Right cardiac atrium (tissue), 5 donors: ENCODE data around the gene E2F1. TPM values are rescaled to one million over a fixed set of nuclear protein-coding genes. Genes with fewer than 3 reads are reported as not detected.

Experiments
- ATAC-seq, 2 donors: fragments of 200-7000 bp; cut with Tn5 transposase; one replicate each; pipeline versions ENCODE4 v1.8.0 to v1.9.1; 2020; ENCODE audit warnings: moderate library complexity in 2 of 2, mild to moderate bottlenecking in 1 of 2
- DNase-seq, 3 donors: peaks; one replicate each; pipeline ENCODE4 v3.0.0-alpha.2; 2020
- H3K27ac ChIP-seq: one replicate; pipeline ENCODE4 v1.5.1; 2013; ENCODE audit warnings: mild to moderate bottlenecking, low read length, control low read depth, moderate library complexity
- H3K27me3 ChIP-seq: one replicate; pipeline ENCODE4 v1.6.1; 2013; ENCODE audit not compliant: control insufficient read depth, insufficient read depth
- H3K4me1 ChIP-seq: one replicate; pipeline ENCODE4 v1.6.1; 2013; ENCODE audit warnings: low read length; ENCODE audit not compliant: control insufficient read depth, insufficient read depth
- H3K4me3 ChIP-seq: one replicate; pipeline ENCODE4 v1.5.1; 2013; ENCODE audit warnings: low read length, control low read depth
- H3K9me3 ChIP-seq: one replicate; pipeline ENCODE4 v1.6.1; 2013; ENCODE audit warnings: low read length; ENCODE audit not compliant: control insufficient read depth
- WGBS: extraction: QIAGEN DNeasy Blood & Tissue Kit; methylation state at CpG from one replicate; pipeline ENCODE4 v1.1.7; 2013; 5-methylcytosine and 5-hydroxymethylcytosine counted together
- intact Hi-C, 4 donors: fragments of 100-400 bp; cut with DNase I; formaldehyde crosslinking; loops; one replicate each; pipeline versions ENCODE4 v1.11.0 to v1.14.0; 2022 to 2023
- polyA plus RNA-seq: library from polyadenylated mRNA; stranded (reverse); fragments of 200-250 nt; gene quantifications from one replicate; pipeline ENCODE4 v1.2.3, GENCODE V29; 2013
- total RNA-seq, 4 donors: library from RNA; stranded (reverse); fragmentation: NEBNext Ultra II Directional; extraction: Animal tissue kit (Norgen Biotek cat#: 25700); gene quantifications; one replicate each; pipeline ENCODE4 v1.2.1, GENCODE V29; 2021
- donor health status: healthy with polysubstance abuse.
- donor health status: DM: no; HTN: yes; CAD: no.
- donor health status: DM: no; HTN: no; CAD: no.
- donor health status: DM: no; HTN: yes; CAD: no; lungs with severe emphysema.
- donor health status: DM: yes; HTN: yes; CAD: no.

Gene E2F1
- total and polyA plus RNA-seq, 5 donors = 0.45 to 2.2 (median 0.97) TPM

- ATAC-seq = no peak
- intact Hi-C loops = no loop called here
- Histone ChIP-seq H3K27ac (no peak overlapping the region), H3K4me1 (no peaks in the 10 kb centered on the region), H3K27me3 (no peaks in the 10 kb centered on the region), H3K4me3 (peak overlapping the region; percentile 79), H3K9me3 (no peaks in the 10 kb centered on the region)
- WGBS = 2% methylated on average over 53 of the region's 53 CpGs
- peak in 2 of 3 donors; percentile 68 to 70 for DNase-seq
Measured at GRCh38 chr20:33685328-33686099, 671 bp downstream of the E2F1 start.

GRCh38 chr20:33684533-33685327, 1.5 kb downstream of the E2F1 start:
- DNase-seq (peak in 2 of 3 donors; percentile 58 to 69), ATAC-seq (no peak)
- intact Hi-C loops = no loop called here
- H3K4me3 ChIP-seq = no peak overlapping the region
- no peak overlapping the region for H3K27ac ChIP-seq
- 39% methylated on average over 10 of the region's 10 CpGs for WGBS
- H3K27me3 ChIP-seq = no peaks in the 10 kb centered on the region
- no peaks in the 10 kb centered on the region for H3K9me3 ChIP-seq
- H3K4me1 ChIP-seq = no peaks in the 10 kb centered on the region

GRCh38 chr20:33681728-33682353, 4.3 kb downstream of the E2F1 start:
- 85% methylated on average over 9 of the region's 9 CpGs for WGBS
- Histone ChIP-seq H3K4me3 (no peak overlapping the region), H3K4me1 (no peaks in the 10 kb centered on the region), H3K27ac (no peak overlapping the region), H3K9me3 (no peaks in the 10 kb centered on the region), H3K27me3 (no peaks in the 10 kb centered on the region)
- peak in 1 of 3 donors; percentile 24 for DNase-seq
- intact Hi-C loops = no loop called here
- ATAC-seq = no peak

GRCh38 chr20:33681288-33681687, 4.9 kb downstream of the E2F1 start:
- DNase-seq (no peak), ATAC-seq (no peak)
- intact Hi-C loops = no loop called here
- no peak overlapping the region for H3K4me3 ChIP-seq
- H3K9me3 ChIP-seq = no peaks in the 10 kb centered on the region
- no peak overlapping the region for H3K27ac ChIP-seq
- no peaks in the 10 kb centered on the region for H3K27me3 ChIP-seq
- no peaks in the 10 kb centered on the region for H3K4me1 ChIP-seq
- 81% methylated on average over 5 of the region's 5 CpGs for WGBS

- Histone ChIP-seq H3K27me3 (no peaks in the 10 kb centered on the region), H3K4me3 (no peak overlapping the region), H3K27ac (no peak overlapping the region), H3K9me3 (no peaks in the 10 kb centered on the region), H3K4me1 (no peaks in the 10 kb centered on the region)
- no peak for ATAC-seq
- intact Hi-C loops = no loop called here
- peak in 2 of 3 donors; percentile 35 to 49 for DNase-seq
- WGBS = 68% methylated on average over 2 of the region's 2 CpGs
Measured at GRCh38 chr20:33680686-33681085, 5.5 kb downstream of the E2F1 start.

- WGBS = 91% methylated on average over 20 of the region's 20 CpGs
- Histone ChIP-seq H3K27ac (no peak overlapping the region), H3K27me3 (no peaks in the 10 kb centered on the region), H3K9me3 (no peaks in the 10 kb centered on the region), H3K4me1 (no peaks in the 10 kb centered on the region), H3K4me3 (no peak overlapping the region)
- ATAC-seq = no peak
- intact Hi-C loops = no loop called here
- DNase-seq = peak in 1 of 3 donors; percentile 64
Measured at GRCh38 chr20:33679758-33680485, 6.3 kb downstream of the E2F1 start.

GRCh38 chr20:33677991-33678702, 8.0 kb downstream of the E2F1 start:
- ATAC-seq = peak; percentile 43 to 67
- no peaks in the 10 kb centered on the region for H3K27me3 ChIP-seq
- DNase-seq = peak; percentile 78 to 93 (median 89)
- H3K9me3 ChIP-seq = no peaks in the 10 kb centered on the region
- no peak overlapping the region for H3K27ac ChIP-seq
- intact Hi-C loops = no loop called here
- 67% methylated on average over 15 of the region's 15 CpGs for WGBS
- no peaks in the 10 kb centered on the region for H3K4me1 ChIP-seq
- no peak overlapping the region for H3K4me3 ChIP-seq

- Histone ChIP-seq H3K4me1 (no peaks in the 10 kb centered on the region), H3K9me3 (no peaks in the 10 kb centered on the region), H3K27ac (peak overlapping the region; percentile 5), H3K4me3 (no peak overlapping the region), H3K27me3 (no peaks in the 10 kb centered on the region)
- 95% methylated on average over 31 of the region's 31 CpGs for whole genome bisulfite sequencing
- DNase-seq = peak in 1 of 3 donors; percentile 66
- no peak for ATAC-seq
- intact Hi-C loops = no loop called here
Measured at GRCh38 chr20:33676652-33677645, 9.2 kb downstream of the E2F1 start.

- no peak for DNase-seq
- no peak overlapping the region for H3K4me3 ChIP-seq
Measured at GRCh38 chr20:33676121-33676520, 10.1 kb downstream of the E2F1 start.

More at GRCh38 chr20:33676121-33676520, 10.1 kb downstream of the E2F1 start:
- Histone ChIP-seq H3K4me1 (no peaks in the 10 kb centered on the region), H3K27me3 (no peaks in the 10 kb centered on the region), H3K9me3 (no peaks in the 10 kb centered on the region), H3K27ac (peak overlapping the region; percentile 59)
- 90% methylated on average over 11 of the region's 11 CpGs for WGBS
- intact Hi-C loops = no loop called here
- no peak for ATAC-seq
